HCT116 (cell line): ENCODE results near the gene TYMP. TPM values are rescaled to one million over a fixed set of nuclear protein-coding genes. Genes with fewer than 3 reads are reported as not detected.
"Not testable (repeated sequence)": the region's sequence is repeated elsewhere in the genome, so short reads cannot be mapped to it uniquely, and the experiment has no call there.

ENCODE experiments used
- ATAC-seq: fragments of 200-7000 bp; cut with Tn5 transposase; 2 replicates; pipeline ENCODE4 v1.9.1; 2020; ENCODE audit warnings: mild to moderate bottlenecking, moderate library complexity
- BruUV-seq: library from RNA; stranded (reverse); fragments of 400-500 nt; replicated peaks from 2 replicates; lab custom pipeline; 2021; lab: Mats Ljungman, UMichigan
- CTCF ChIA-PET: fragments of 300-600 bp; sonication (Branson Sonifier 250); formaldehyde crosslinking; loops from one replicate; lab custom pipeline; 2021; ENCODE audit warnings: antibody characterized with exemption; lab: Charles Lee
- POLR2A ChIA-PET: fragments of 300-600, 350-600 bp; sonication (Branson Sonifier 250); formaldehyde crosslinking; loops from one replicate; lab custom pipeline; 2021; ENCODE audit warnings: antibody characterized with exemption; lab: Charles Lee
- RAD21 ChIA-PET, 2 experiments: fragments of 300-600 bp; sonication (Branson Sonifier 250); formaldehyde crosslinking; loops; one replicate each; lab custom pipeline; 2023; ENCODE audit warnings: low total read pairs in 2 of 2; ENCODE audit not compliant: uncharacterized antibody in 2 of 2, unreplicated experiment in 2 of 2, low non-redundant PET in 1 of 2; lab: Charles Lee
- DNase-seq: peaks from one replicate; pipeline ENCODE4 v3.0.0-alpha.2; 2010; ENCODE audit warnings: low read depth, low spot score
- H2AFZ ChIP-seq: fragments of 200-600 bp; shearing (Covaris generic), sonication (generic); 2 replicates; pipeline ENCODE4 v1.6.1; 2017; ENCODE audit warnings: low read depth, mixed run types, mixed read lengths, antibody characterized with exemption, low read length; ENCODE audit not compliant: poor library complexity, severe bottlenecking
- H3K27ac ChIP-seq: 2 replicates; pipeline ENCODE4 v1.5.1; 2012; ENCODE audit warnings: low read depth, low read length
- H3K27me3 ChIP-seq: fragments of 200-600 bp; sonication (generic); 2 replicates; pipeline ENCODE4 v1.6.1; 2016; ENCODE audit warnings: mixed run types, low read length, mixed read lengths; ENCODE audit not compliant: insufficient read depth
- H3K36me3 ChIP-seq, 2 experiments: fragments of 200-500 bp in 1 of 2; fragments of 200-600 bp in 1 of 2; sonication (Bioruptor generic) in 1 of 2; sonication (generic) in 1 of 2; 2 replicates each; pipeline versions ENCODE4 v1.5.1 to v1.6.1; 2014 to 2016; ENCODE audit warnings: low read length in 2 of 2, inconsistent platforms in 1 of 2, mixed read lengths in 1 of 2, mixed run types in 1 of 2; ENCODE audit not compliant: insufficient read depth in 2 of 2, control insufficient read depth in 1 of 2
- H3K4me1 ChIP-seq, 2 experiments: fragments of 200-600 bp in 1 of 2; sonication (generic) in 1 of 2; 2 replicates each; pipeline versions ENCODE4 v1.5.1 to v1.6.1; 2012 to 2017; ENCODE audit warnings: low read length in 2 of 2, inconsistent platforms in 1 of 2, mild to moderate bottlenecking in 1 of 2, mixed read lengths in 1 of 2, mixed run types in 1 of 2, moderate library complexity in 1 of 2; ENCODE audit not compliant: insufficient read depth in 2 of 2, control insufficient read depth in 1 of 2
- H3K4me2 ChIP-seq: fragments of 200-600 bp; sonication (generic); 2 replicates; pipeline ENCODE4 v1.6.1; 2017; ENCODE audit warnings: mixed run types, low read length, mixed read lengths
- H3K4me3 ChIP-seq, 2 experiments: fragments of 200-600 bp in 1 of 2; sonication (generic) in 1 of 2; replicated peaks in 1 of 2; 2 replicates each; pipeline ENCODE4 v1.5.1; 2011 to 2016; ENCODE audit warnings: low read length in 2 of 2, control low read depth in 1 of 2, low read depth in 1 of 2, mild to moderate bottlenecking in 1 of 2, mixed read lengths in 1 of 2, mixed run types in 1 of 2
- H3K79me2 ChIP-seq: fragments of 200-600 bp; sonication (generic); 2 replicates; pipeline ENCODE4 v1.6.1; 2017; ENCODE audit warnings: mild to moderate bottlenecking, mixed run types, low read length, moderate library complexity, mixed read lengths; ENCODE audit not compliant: insufficient read depth
- H3K9ac ChIP-seq: fragments of 200-600 bp; sonication (generic); 2 replicates; pipeline ENCODE4 v1.6.1; 2016; ENCODE audit warnings: low read length, mixed read lengths
- H3K9me2 ChIP-seq: fragments of 200-600 bp; sonication (generic), shearing (Covaris generic); 2 replicates; pipeline ENCODE4 v1.6.1; 2017; ENCODE audit warnings: mixed run types, mild to moderate bottlenecking, moderate library complexity; ENCODE audit not compliant: insufficient read depth
- H3K9me3 ChIP-seq, 2 experiments: fragments of 200-500 bp in 1 of 2; fragments of 200-600 bp in 1 of 2; sonication (Bioruptor generic) in 1 of 2; sonication (generic) in 1 of 2; 2 replicates each; pipeline ENCODE4 v1.6.1; 2014 to 2017; ENCODE audit warnings: low read length in 2 of 2, mixed read lengths in 2 of 2, inconsistent platforms in 1 of 2, low read depth in 1 of 2, mild to moderate bottlenecking in 1 of 2, mixed run types in 1 of 2, moderate library complexity in 1 of 2; ENCODE audit not compliant: control insufficient read depth in 1 of 2, insufficient read depth in 1 of 2
- H4K20me1 ChIP-seq: fragments of 200-600 bp; sonication (generic), shearing (Covaris generic); 2 replicates; pipeline ENCODE4 v1.6.1; 2017; ENCODE audit warnings: mixed run types, mild to moderate bottlenecking, moderate library complexity; ENCODE audit not compliant: insufficient read depth
- POLR2AphosphoS5 ChIP-seq: IDR thresholded peaks from 2 replicates; pipeline ENCODE4 v1.6.1; 2011; ENCODE audit warnings: mild to moderate bottlenecking, low read depth, low read length, moderate library complexity
- ZNF274 ChIP-seq: fragments of 200-500 bp; sonication (Bioruptor generic); IDR thresholded peaks from 2 replicates; pipeline ENCODE4 v1.6.1; 2014; ENCODE audit warnings: mild to moderate bottlenecking, low read depth, low read length, inconsistent platforms
- intact Hi-C: fragments of 100-400 bp; cut with micrococcal nuclease; formaldehyde crosslinking; loops from 2 replicates; pipeline ENCODE4 v1.10.0; 2022
- total RNA-seq: library from RNA; stranded (reverse); gene quantifications from one replicate; pipeline ENCODE4 v1.2.1, GENCODE V29; 2021; ENCODE audit not compliant: unreplicated experiment

Gene TYMP
- total RNA-seq, 1 experiment from 2014 or later = 43.2 TPM

DNA sequence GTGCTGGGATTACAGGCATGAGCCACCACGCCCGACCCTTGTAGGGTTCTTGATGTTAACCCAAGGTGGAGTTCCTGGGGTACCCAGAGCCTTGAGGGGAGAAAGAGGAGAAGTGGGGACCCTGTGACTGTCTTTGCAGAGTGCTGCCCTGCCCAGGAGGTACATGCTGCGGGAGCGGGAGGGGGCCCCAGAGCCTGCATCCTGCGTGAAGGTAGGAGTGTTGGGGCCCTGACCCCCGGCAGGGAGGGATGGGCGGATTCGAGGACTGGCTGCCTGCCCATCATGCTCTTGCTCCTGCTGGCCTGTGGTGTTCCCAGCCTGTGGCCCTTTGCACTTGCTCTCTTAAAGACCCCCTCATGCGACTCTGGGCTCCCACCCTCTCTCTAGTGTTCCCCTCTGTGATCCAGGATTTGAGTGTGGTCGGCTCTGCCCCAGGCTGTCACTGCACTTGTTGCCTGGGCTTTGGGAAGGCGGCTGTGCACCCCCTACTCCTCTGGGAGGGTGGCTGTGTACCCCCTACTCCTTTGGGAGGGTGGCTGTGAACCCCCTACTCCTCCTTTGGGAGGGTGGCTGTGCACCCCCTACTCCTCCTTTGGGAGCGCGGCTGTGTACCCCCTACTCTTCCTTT lies 8.9 kb downstream of the TYMP start:
- Histone ChIP-seq H4K20me1 (no peaks in the 10 kb centered on the region), H3K9me2 (no peaks in the 10 kb centered on the region)
- ATAC-seq = no peak

DNA sequence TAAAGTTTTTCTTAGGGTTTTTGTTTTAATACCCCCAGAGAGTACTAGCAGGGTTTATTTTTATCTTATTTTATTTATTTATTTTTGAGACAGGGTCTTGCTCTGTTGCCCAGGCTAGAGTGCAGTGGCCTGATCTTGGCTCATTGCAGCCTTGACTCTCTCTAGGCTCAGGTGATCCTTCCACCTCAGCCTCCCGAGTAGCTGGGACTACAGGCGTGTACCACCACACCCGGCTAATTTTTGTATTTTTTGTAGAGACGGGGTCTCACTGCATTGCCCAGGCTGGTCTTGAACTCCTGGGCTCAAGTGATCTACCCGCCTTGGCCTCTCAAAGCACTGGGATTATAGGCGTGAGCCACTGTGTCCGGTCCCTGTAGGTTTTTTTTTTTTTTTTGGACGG lies 9.6 kb downstream of the TYMP start:
- H3K9ac ChIP-seq, DNase-seq, POLR2A ChIA-PET, H3K27ac ChIP-seq, BruUV-seq, ATAC-seq, H3K4me3 ChIP-seq, RAD21 ChIA-PET, H3K9me2 ChIP-seq, H3K9me3 ChIP-seq, H3K27me3 ChIP-seq, CTCF ChIA-PET, H4K20me1 ChIP-seq, intact Hi-C loops, H3K4me2 ChIP-seq, H2AFZ ChIP-seq: not testable (repeated sequence)
- H3K79me2 ChIP-seq = peaks cover 48% of the 10 kb centered on the region
- peaks cover 7 to 36% of the 10 kb centered on the region in 2 experiments; a peak in 3 of 4 replicates for H3K36me3 ChIP-seq
- peaks cover 6 to 16% of the 10 kb centered on the region in 2 experiments; a peak in 3 of 4 replicates for H3K4me1 ChIP-seq

More for the DNA sequence above, 8.9 kb downstream of the TYMP start:
- peaks cover 7 to 36% of the 10 kb centered on the region in 2 experiments; a peak in 3 of 4 replicates for H3K36me3 ChIP-seq
- no peak overlapping the region for H3K9ac ChIP-seq
- CTCF ChIA-PET = no interaction called here
- TF ChIP-seq ZNF274 (no peak), POLR2AphosphoS5 (no peak)
- POLR2A ChIA-PET = no interaction called here
- no peak overlapping the region for H2AFZ ChIP-seq
- intact Hi-C loops = no loop called here
- no peak overlapping the region for H3K4me2 ChIP-seq
- no peak overlapping the region for H3K27ac ChIP-seq
- RAD21 ChIA-PET = no interaction called here
- peaks cover 44% of the 10 kb centered on the region for H3K79me2 ChIP-seq
- BruUV-seq = no TSS peak
- H3K27me3 ChIP-seq = no peaks in the 10 kb centered on the region
- DNase-seq = no peak
- H3K4me1 ChIP-seq = peaks cover 6 to 18% of the 10 kb centered on the region in 2 experiments; a peak in 3 of 4 replicates
- no peak overlapping the region for H3K4me3 ChIP-seq
- H3K9me3 ChIP-seq = no peaks in the 10 kb centered on the region
